ENCODE measurements around the gene BTBD6.
"Not testable (repeated sequence)": the region's sequence is repeated elsewhere in the genome, so short reads cannot be mapped to it uniquely, and the experiment has no call there.

GRCh38 chr14:105277448-105277847, 29.1 kb downstream of the BTBD6 start:
- not testable (repeated sequence) for TF ChIP-seq EZH2 (IDR thresholded peaks at IDR 0.05; ENCODE audit: insufficient read depth, poor library complexity, severe bottlenecking); EZH2phosphoT487 (IDR thresholded peaks at IDR 0.05; ENCODE audit: insufficient read depth, low read depth)

Data from GM23248 (cell line).